ENCODE measurements around the gene TPBGL. TPM values are rescaled to one million over a fixed set of nuclear protein-coding genes. Genes with fewer than 3 reads are reported as not detected.

Gene TPBGL
- total RNA-seq, 1 donor: not detected

DNA sequence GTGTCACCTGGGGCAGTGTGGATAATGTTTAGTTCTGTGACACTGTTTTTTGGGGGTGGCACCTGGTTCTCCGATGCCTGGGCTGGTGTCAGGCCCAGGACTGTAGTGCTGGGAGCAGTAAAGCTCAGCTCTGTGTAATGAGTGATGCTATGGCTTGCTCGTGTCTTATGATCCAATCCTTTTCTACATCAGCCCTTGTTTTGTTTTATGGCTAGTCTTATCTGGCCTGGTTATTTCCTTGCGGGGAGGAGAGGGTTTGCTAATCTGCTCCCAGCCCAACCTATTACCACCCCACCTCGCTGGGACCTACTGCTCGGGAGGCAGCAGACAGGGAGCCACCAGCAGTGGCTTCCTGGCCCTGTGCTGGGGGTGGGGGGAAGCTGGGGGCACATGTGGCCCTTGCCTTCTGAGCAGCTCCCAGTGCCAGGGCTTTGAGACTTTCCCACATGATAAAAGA, 35.0 kb upstream of the TPBGL start:
- TF ChIP-seq, protein P1, sequence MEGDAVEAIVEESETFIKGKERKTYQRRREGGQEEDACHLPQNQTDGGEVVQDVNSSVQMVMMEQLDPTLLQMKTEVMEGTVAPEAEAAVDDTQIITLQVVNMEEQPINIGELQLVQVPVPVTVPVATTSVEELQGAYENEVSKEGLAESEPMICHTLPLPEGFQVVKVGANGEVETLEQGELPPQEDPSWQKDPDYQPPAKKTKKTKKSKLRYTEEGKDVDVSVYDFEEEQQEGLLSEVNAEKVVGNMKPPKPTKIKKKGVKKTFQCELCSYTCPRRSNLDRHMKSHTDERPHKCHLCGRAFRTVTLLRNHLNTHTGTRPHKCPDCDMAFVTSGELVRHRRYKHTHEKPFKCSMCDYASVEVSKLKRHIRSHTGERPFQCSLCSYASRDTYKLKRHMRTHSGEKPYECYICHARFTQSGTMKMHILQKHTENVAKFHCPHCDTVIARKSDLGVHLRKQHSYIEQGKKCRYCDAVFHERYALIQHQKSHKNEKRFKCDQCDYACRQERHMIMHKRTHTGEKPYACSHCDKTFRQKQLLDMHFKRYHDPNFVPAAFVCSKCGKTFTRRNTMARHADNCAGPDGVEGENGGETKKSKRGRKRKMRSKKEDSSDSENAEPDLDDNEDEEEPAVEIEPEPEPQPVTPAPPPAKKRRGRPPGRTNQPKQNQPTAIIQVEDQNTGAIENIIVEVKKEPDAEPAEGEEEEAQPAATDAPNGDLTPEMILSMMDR (IDR thresholded peaks at IDR 0.05; ENCODE audit: insufficient read depth, low read length): no peak
- DNase-seq (ENCODE audit: low read depth): no peak
- no peak overlapping the region for H3K4me3 ChIP-seq (ENCODE audit: low read depth, low read length)

DNA sequence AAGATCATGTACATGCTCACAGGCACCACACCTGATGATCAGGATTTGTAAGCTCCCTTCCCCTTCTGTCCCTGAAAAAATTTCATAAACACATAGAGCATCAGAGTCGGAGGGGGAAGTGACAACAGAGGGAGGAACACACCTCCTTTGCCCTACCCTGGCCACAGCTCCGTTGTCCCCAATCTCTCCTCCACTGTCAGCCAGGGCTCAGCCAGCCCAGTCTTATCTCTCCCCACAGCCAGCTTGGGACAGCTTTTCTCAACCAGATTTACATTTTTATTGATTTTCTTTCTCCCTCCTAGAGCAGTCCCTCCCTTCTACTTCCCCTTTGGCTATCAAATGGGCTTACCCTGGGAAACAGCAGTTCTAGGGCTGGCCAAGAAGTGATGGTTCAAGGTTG, 32.1 kb upstream of the TPBGL start:
- DNase-seq (ENCODE audit: low read depth): no peak

DNA sequence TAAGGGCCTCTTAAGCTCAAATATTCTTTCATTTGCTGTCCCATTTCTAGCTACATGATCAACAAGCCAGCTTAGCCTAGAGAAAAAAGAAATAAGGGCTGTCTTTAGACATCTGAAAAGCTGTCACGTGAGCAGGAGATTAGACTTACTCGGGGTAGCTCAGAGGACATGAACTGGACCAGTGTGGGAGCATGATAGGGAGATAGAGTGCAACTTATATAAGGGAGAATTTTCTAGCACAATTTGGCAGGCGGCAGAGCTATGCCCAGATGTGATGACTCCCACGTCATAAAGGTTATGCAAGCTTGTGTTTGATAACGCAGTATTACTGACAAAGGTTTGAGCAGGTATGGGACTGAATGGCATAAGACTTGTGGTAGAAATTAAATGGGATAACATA, 28.2 kb upstream of the TPBGL start:
- TF ChIP-seq, protein P1 (IDR thresholded peaks at IDR 0.05; ENCODE audit: insufficient read depth, low read length): no peak
- DNase-seq (ENCODE audit: low read depth): no peak
- no peak overlapping the region for H3K4me3 ChIP-seq (ENCODE audit: low read depth, low read length)

More for the DNA sequence above, 32.1 kb upstream of the TPBGL start:
- no peak overlapping the region for H3K4me3 ChIP-seq (ENCODE audit: low read depth, low read length)
- TF ChIP-seq, protein P1 (IDR thresholded peaks at IDR 0.05; ENCODE audit: insufficient read depth, low read length): no peak

DNA sequence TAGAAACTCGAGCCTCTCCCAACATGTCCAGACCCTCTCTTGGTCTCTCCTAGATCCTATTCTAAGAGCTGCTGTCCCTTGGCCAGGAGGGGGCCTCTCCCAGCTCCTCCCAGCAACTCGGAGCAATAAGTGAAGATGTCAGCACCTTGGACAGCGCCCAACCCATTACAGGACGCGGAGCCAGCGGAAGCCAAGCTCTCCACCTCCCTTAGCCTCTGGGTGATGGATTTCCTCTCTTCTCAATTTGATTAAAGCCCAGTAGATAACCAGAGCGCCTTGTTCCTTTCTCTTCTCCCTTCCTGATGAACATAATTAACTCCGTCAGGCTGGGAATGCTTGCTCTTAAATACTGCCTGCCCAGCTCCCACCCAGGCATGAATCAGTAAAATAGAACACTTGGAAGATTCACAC, 26.2 kb upstream of the TPBGL start:
- peak; percentile 76 for DNase-seq (ENCODE audit: low read depth)
- H3K4me3 ChIP-seq (ENCODE audit: low read depth, low read length): no peak overlapping the region
- TF ChIP-seq, protein P1 (IDR thresholded peaks at IDR 0.05; ENCODE audit: insufficient read depth, low read length): peak; percentile 29

DNA sequence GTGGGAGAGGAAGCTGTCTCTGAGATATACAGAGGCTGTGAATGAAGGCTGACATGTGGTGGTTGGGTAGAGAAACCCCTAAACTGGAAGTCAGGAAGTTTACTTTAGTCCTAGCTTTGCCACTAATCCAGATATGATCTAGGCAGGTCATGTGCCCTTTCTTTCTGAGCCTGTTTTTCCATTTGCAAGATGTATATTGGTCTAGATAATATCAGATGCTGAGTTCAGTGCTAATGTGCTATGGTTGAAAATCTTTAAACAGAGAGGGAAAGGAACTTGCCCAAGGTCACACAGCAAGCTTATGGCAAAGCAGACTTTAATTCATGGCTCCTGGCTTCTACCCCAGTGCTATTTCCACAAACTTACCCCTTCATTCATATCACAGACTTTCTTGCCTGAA, 25.7 kb upstream of the TPBGL start:
- TF ChIP-seq, protein P1 (IDR thresholded peaks at IDR 0.05; ENCODE audit: insufficient read depth, low read length): no peak
- H3K4me3 ChIP-seq (ENCODE audit: low read depth, low read length): no peak overlapping the region
- DNase-seq (ENCODE audit: low read depth): no peak

DNA sequence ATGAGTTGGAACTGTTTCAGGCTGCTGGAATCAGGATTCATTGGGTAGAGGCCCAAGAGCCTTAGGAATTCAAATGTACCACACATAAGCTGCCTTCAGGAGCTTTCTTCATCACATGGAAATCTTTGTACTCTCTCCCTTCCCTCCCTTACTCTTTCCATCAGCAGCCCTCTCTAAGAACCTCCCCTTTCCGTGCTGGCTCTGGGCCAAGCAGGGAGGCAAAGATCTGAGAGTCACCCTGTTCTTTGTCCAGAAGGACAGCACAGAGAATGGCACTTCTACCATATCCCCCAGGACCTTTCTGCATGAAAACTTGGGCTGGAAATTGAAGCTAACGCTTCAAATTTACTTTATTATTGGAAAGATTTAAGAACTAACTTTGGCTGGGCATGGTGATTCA, 20.7 kb upstream of the TPBGL start:
- DNase-seq (ENCODE audit: low read depth): no peak
- TF ChIP-seq, protein P1 (IDR thresholded peaks at IDR 0.05; ENCODE audit: insufficient read depth, low read length): no peak
- H3K4me3 ChIP-seq (ENCODE audit: low read depth, low read length): no peak overlapping the region

DNA sequence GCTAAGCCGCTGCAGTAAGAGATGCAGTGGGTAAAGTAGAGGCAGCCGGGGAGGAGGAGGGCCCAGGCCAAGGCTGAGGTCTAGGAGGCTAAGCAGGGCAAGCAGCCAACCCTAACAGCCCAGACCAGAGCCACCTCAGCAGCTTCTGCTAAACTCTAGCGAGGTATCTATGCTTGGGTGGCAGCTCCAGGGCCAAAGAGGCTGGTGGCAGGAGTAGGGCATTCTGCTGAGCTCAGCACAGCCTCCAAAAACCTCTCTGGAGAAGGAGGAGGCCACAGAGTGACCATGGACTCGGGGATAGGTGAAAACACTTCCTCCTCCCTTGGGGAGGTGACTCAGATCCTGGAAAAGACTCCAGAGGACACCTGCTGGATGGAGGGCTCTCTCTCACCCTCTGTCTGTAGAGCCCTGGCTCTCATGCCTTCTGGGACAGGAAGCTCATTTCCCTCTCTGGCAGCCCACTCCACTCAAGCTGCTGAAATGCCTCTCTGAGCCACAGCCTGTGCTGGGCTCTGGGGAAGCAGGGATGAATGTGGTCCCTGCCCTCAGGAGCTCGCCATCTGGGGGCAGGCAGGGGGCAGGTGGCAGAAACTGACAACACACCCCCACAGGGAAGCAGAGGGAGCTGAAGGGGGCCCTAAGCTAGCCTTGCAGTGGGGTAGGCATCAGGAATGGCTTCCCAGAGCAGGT, 16.5 kb upstream of the TPBGL start:
- no peak for DNase-seq (ENCODE audit: low read depth)
- TF ChIP-seq, protein P1 (IDR thresholded peaks at IDR 0.05; ENCODE audit: insufficient read depth, low read length): no peak
- no peak overlapping the region for H3K4me3 ChIP-seq (ENCODE audit: low read depth, low read length)

Measured in fibroblast of the aortic adventitia (primary cell).